IMR-90 (cell line): Measurements from ENCODE around the gene EZR. TPM values are rescaled to one million over a fixed set of nuclear protein-coding genes. Genes with fewer than 3 reads are reported as not detected.
A peak's percentile ranks its signal among the peaks of the same experiment; 100 is the strongest.

Experiments
- ATAC-seq: fragments of 200-7000 bp; cut with Tn5 transposase; 2 replicates; pipeline ENCODE4 v1.9.1; 2020; ENCODE audit warnings: low read depth, mild to moderate bottlenecking, moderate library complexity
- BruUV-seq: library from RNA; stranded (reverse); fragments of 400-500 nt; replicated peaks from 2 replicates; lab custom pipeline; 2021; lab: Mats Ljungman, UMichigan
- CTCF ChIA-PET: fragments of 300-600 bp; formaldehyde crosslinking; extraction: SDS; loops from one replicate; lab custom pipeline; 2021; ENCODE audit warnings: antibody characterized with exemption; lab: Yijun Ruan, JAX
- POLR2A ChIA-PET: fragments of 300-600 bp; sonication (Branson Sonifier 250); formaldehyde crosslinking; loops from one replicate; lab custom pipeline; 2022; ENCODE audit warnings: antibody characterized with exemption; ENCODE audit not compliant: unreplicated experiment; lab: Charles Lee
- DNase-seq: peaks from one replicate; pipeline ENCODE4 v3.0.0; 2013
- H2AFZ ChIP-seq: replicated peaks from 2 replicates; pipeline ENCODE3; 2013; ENCODE audit warnings: low read length, mild to moderate bottlenecking; ENCODE audit not compliant: poor library complexity
- H2AK5ac ChIP-seq: 2 replicates; pipeline ENCODE4 v1.6.1; 2013; ENCODE audit warnings: low read depth, low read length, inconsistent platforms
- H2AK9ac ChIP-seq: replicated peaks from 2 replicates; pipeline ENCODE3; 2013; ENCODE audit warnings: mild to moderate bottlenecking, low read depth, low read length, moderate library complexity; ENCODE audit not compliant: poor library complexity
- H2BK120ac ChIP-seq: 2 replicates; pipeline ENCODE4 v1.6.1; 2013; ENCODE audit warnings: low read depth, low read length, inconsistent platforms
- H2BK15ac ChIP-seq: 3 replicates; pipeline ENCODE4 v1.6.1; 2013; ENCODE audit warnings: low read depth, low read length, inconsistent platforms
- H2BK20ac ChIP-seq: 2 replicates; pipeline ENCODE4 v1.6.1; 2013; ENCODE audit warnings: low read depth, mild to moderate bottlenecking, inconsistent platforms, low read length, moderate library complexity
- H2BK5ac ChIP-seq: 2 replicates; pipeline ENCODE4 v1.6.1; 2013; ENCODE audit warnings: mild to moderate bottlenecking, low read depth, low read length, inconsistent platforms; ENCODE audit not compliant: poor library complexity, severe bottlenecking
- H3K14ac ChIP-seq: replicated peaks from 2 replicates; pipeline ENCODE4 v1.6.1; 2013; ENCODE audit warnings: low read depth, low read length, inconsistent platforms
- H3K18ac ChIP-seq: 2 replicates; pipeline ENCODE4 v1.6.1; 2013; ENCODE audit warnings: low read depth, low read length, control low read depth
- H3K23ac ChIP-seq: 2 replicates; pipeline ENCODE4 v1.6.1; 2013; ENCODE audit warnings: low read depth, low read length, inconsistent platforms
- H3K27ac ChIP-seq: 2 replicates; pipeline ENCODE4 v1.5.1; 2013; ENCODE audit warnings: mild to moderate bottlenecking, control low read depth, low read length; ENCODE audit not compliant: insufficient read depth
- H3K27me3 ChIP-seq: 2 replicates; pipeline ENCODE4 v1.6.1; 2013; ENCODE audit warnings: low read length; ENCODE audit not compliant: control insufficient read depth, insufficient read depth
- H3K36me3 ChIP-seq: 2 replicates; pipeline ENCODE4 v1.6.1; 2013; ENCODE audit warnings: low read length, mixed read lengths; ENCODE audit not compliant: control insufficient read depth, insufficient read depth
- H3K4ac ChIP-seq: 2 replicates; pipeline ENCODE4 v1.6.1; 2013; ENCODE audit warnings: low read depth, low read length, inconsistent platforms
- H3K4me1 ChIP-seq: 2 replicates; pipeline ENCODE4 v1.6.1; 2013; ENCODE audit warnings: low read length, mixed read lengths; ENCODE audit not compliant: control insufficient read depth, insufficient read depth
- H3K4me2 ChIP-seq: 2 replicates; pipeline ENCODE4 v1.6.1; 2013; ENCODE audit warnings: low read depth, mild to moderate bottlenecking, control low read depth, low read length, moderate library complexity
- H3K4me3 ChIP-seq: 2 replicates; pipeline ENCODE4 v1.5.1; 2013; ENCODE audit warnings: low read depth, mild to moderate bottlenecking, control low read depth, low read length, moderate library complexity; ENCODE audit not compliant: insufficient read depth
- H3K56ac ChIP-seq: 2 replicates; pipeline ENCODE4 v1.6.1; 2013; ENCODE audit warnings: low read length, inconsistent platforms; ENCODE audit not compliant: insufficient read depth; ENCODE audit errors: extremely low read depth
- H3K79me1 ChIP-seq, 2 experiments: 2 replicates each; pipeline ENCODE4 v1.6.1; 2013; ENCODE audit warnings: low read length in 2 of 2, inconsistent platforms in 1 of 2, low read depth in 1 of 2
- H3K9ac ChIP-seq: 2 replicates; pipeline ENCODE4 v1.6.1; 2013; ENCODE audit warnings: low read depth, low read length, control low read depth
- H3K9me1 ChIP-seq: 2 replicates; pipeline ENCODE4 v1.6.1; 2013; ENCODE audit warnings: low read length, inconsistent platforms; ENCODE audit not compliant: insufficient read depth
- H3K9me3 ChIP-seq: 2 replicates; pipeline ENCODE4 v1.6.1; 2013; ENCODE audit warnings: low read length; ENCODE audit not compliant: control insufficient read depth, insufficient read depth
- H4K20me1 ChIP-seq: 2 replicates; pipeline ENCODE4 v1.6.1; 2013; ENCODE audit warnings: low read length, inconsistent platforms; ENCODE audit not compliant: insufficient read depth
- H4K5ac ChIP-seq: 2 replicates; pipeline ENCODE4 v1.6.1; 2013; ENCODE audit warnings: mild to moderate bottlenecking, low read depth, low read length, control low read depth
- H4K8ac ChIP-seq, 2 experiments: 2 replicates each; pipeline ENCODE4 v1.6.1; 2013; ENCODE audit warnings: low read depth in 2 of 2, low read length in 2 of 2, control low read depth in 1 of 2, inconsistent platforms in 1 of 2
- H4K91ac ChIP-seq: 2 replicates; pipeline ENCODE4 v1.6.1; 2013; ENCODE audit warnings: low read depth, low read length, inconsistent platforms; ENCODE audit not compliant: insufficient read depth
- ELK1 ChIP-seq: fragments of 150-350 bp; IDR thresholded peaks from 2 replicates; pipeline ENCODE4 v1.6.1; 2016; ENCODE audit warnings: low read depth, mild to moderate bottlenecking, low read length, moderate library complexity, borderline replicate concordance
- MAFK ChIP-seq: IDR thresholded peaks from 2 replicates; pipeline ENCODE4 v1.6.1; 2012; ENCODE audit warnings: low read depth, low read length, improper control_type of control experiment
- MAZ ChIP-seq: IDR thresholded peaks from 2 replicates; pipeline ENCODE4 v1.6.1; 2012; ENCODE audit warnings: low read depth, mild to moderate bottlenecking, low read length, improper control_type of control experiment, moderate library complexity, borderline replicate concordance
- RAD21 ChIP-seq: IDR thresholded peaks from 2 replicates; pipeline ENCODE4 v1.6.1; 2012; ENCODE audit warnings: low read length, improper control_type of control experiment
- RFX5 ChIP-seq: IDR thresholded peaks from 2 replicates; pipeline ENCODE4 v1.8.0; 2012; ENCODE audit warnings: low read depth, mild to moderate bottlenecking, low read length, moderate library complexity
- USF2 ChIP-seq: fragments of 150-350 bp; IDR thresholded peaks from 2 replicates; pipeline ENCODE4 v1.6.1; 2017; ENCODE audit warnings: mild to moderate bottlenecking, antibody characterized with exemption, low read length, low read depth
- WGBS, 2 experiments: methylation state at CpG; one replicate each; pipeline versions ENCODE4 v1.1.5 to v1.1.7; 2013; ENCODE audit warnings: missing lambda C conversion rate in 2 of 2; ENCODE audit not compliant: insufficient read length in 1 of 2; ENCODE audit errors: extremely low coverage in 2 of 2; 5-methylcytosine and 5-hydroxymethylcytosine counted together
- dilution Hi-C: fragments of 300-500 bp; cut with HindIII; formaldehyde crosslinking; loops from one replicate; pipeline ENCODE4 v1.14.3; 2018; ENCODE audit warnings: low sequenced_read_pairs; ENCODE audit not compliant: unreplicated experiment
- in situ Hi-C: fragments of 300-500 bp; cut with MboI; formaldehyde crosslinking; loops from 3 replicates; pipeline ENCODE4 v1.14.3; 2019; ENCODE audit warnings: low sequenced_read_pairs, inconsistent platforms, mixed read lengths
- intact Hi-C: fragments of 100-400 bp; cut with micrococcal nuclease; formaldehyde crosslinking; loops from 2 replicates; pipeline ENCODE4 v1.10.0; 2022
- polyA plus RNA-seq, 3 experiments: library from polyadenylated mRNA; depleted of rRNA; stranded (reverse); fragments of >200 nt; gene quantifications; 2 replicates each; pipeline ENCODE4 v1.2.3, GENCODE V29; 2012; ENCODE audit warnings: low replicate concordance in 1 of 3
- total RNA-seq: library from RNA; depleted of rRNA; stranded (reverse); fragments of >200 nt; gene quantifications from 2 replicates; pipeline ENCODE4 v1.2.3, GENCODE V29; 2012

Gene EZR
- total and polyA plus RNA-seq, 2 of the 4 experiments (the other 2 are of a cell fraction), result 83.8 to 145 TPM

- TF ChIP-seq USF2, result no peak
- no peak for TF ChIP-seq MAZ
- TF ChIP-seq RAD21, result no peak
- no peak for TF ChIP-seq RFX5
- TF ChIP-seq MAFK, result no peak
These were observed 29.3 kb upstream of the EZR start (continued) for GRCh38 chr6:158848490-158848895.

- H2AK5ac ChIP-seq, result no peak overlapping the region
- H3K27ac ChIP-seq, result no peak overlapping the region
- H3K23ac ChIP-seq, result no peak overlapping the region
- H4K5ac ChIP-seq, result no peak overlapping the region
- TF ChIP-seq ELK1, result no peak
- H4K20me1 ChIP-seq, result no peaks in the 10 kb centered on the region
- H2BK20ac ChIP-seq, result 0 out of 2 replicates have a peak overlapping the region, but pooled peaks have one; percentile 13
- in situ Hi-C loops (no loop called here), dilution Hi-C loops (no loop called here), intact Hi-C loops (no loop called here)
- no peak overlapping the region for H2AK9ac ChIP-seq
- no peaks in the 10 kb centered on the region for H3K9me3 ChIP-seq
- no peak overlapping the region for H3K4me2 ChIP-seq
- no peaks in the 10 kb centered on the region for H3K27me3 ChIP-seq
- no peak overlapping the region for H2BK15ac ChIP-seq
- H3K14ac ChIP-seq, result no peak overlapping the region
- WGBS, 2 experiments, result no CpG with 5 or more reads among the region's 4 CpGs
- peaks cover 2% of the 10 kb centered on the region for H3K9me1 ChIP-seq
- peaks cover 8% of the 10 kb centered on the region for H3K4me1 ChIP-seq
- no peak overlapping the region for H3K4me3 ChIP-seq
- H3K9ac ChIP-seq, result no peak overlapping the region
- ChIA-PET CTCF (no interaction called here), POLR2A (no interaction called here)
- no peak overlapping the region for H3K4ac ChIP-seq
- H2AFZ ChIP-seq, result no peak overlapping the region
- no peak overlapping the region for H2BK5ac ChIP-seq
- no peak for ATAC-seq
- no peak for DNase-seq
- peaks cover 0 to 1% of the 10 kb centered on the region in 2 experiments; a peak in 1 of 4 replicates for H3K79me1 ChIP-seq
- no peaks in the 10 kb centered on the region for H3K36me3 ChIP-seq
- H2BK120ac ChIP-seq, result no peak overlapping the region; the same call in 1 of the 2 replicates
- H3K18ac ChIP-seq, result no peak overlapping the region
- H4K8ac ChIP-seq, result no peak overlapping the region
- BruUV-seq, result no TSS peak
- H4K91ac ChIP-seq, result no peak overlapping the region
- H3K56ac ChIP-seq, result no peak overlapping the region
These were observed 28.6 kb upstream of the EZR start for GRCh38 chr6:158847786-158848185.
